ENCODE data around the gene AIFM2.
"Not testable (repeated sequence)": the region's sequence is repeated elsewhere in the genome, so short reads cannot be mapped to it uniquely, and the experiment has no call there.

AIFM2 gene

GRCh38 chr10:70090013-70090412 is 42.6 kb downstream of the AIFM2 start:
- TF ChIP-seq CTCF (IDR thresholded peaks at IDR 0.05; ENCODE audit: low read depth, low read length) = no peak
- H3K4me3 ChIP-seq (replicated peaks in 1 of 2; ENCODE audit: low read depth in 2 of 2, low read length in 2 of 2) = no peak overlapping the region
- no peak for DNase-seq (ENCODE audit: low read depth in 2 of 2)

GRCh38 chr10:70088308-70088698 is 44.3 kb downstream of the AIFM2 start:
- no peak overlapping the region for H3K4me3 ChIP-seq (replicated peaks in 1 of 2; ENCODE audit: low read depth in 2 of 2, low read length in 2 of 2)
- DNase-seq (ENCODE audit: low read depth in 2 of 2) = no peak
- no peak for TF ChIP-seq CTCF (IDR thresholded peaks at IDR 0.05; ENCODE audit: low read depth, low read length)

- TF ChIP-seq CTCF (IDR thresholded peaks at IDR 0.05; ENCODE audit: low read depth, low read length) = no peak
- DNase-seq (ENCODE audit: low read depth in 2 of 2) = peak in 1 of 2 donors; percentile 32
- no peak overlapping the region for H3K4me3 ChIP-seq (replicated peaks in 1 of 2; ENCODE audit: low read depth in 2 of 2, low read length in 2 of 2)
Observed at GRCh38 chr10:70087616-70088307, 44.9 kb downstream of the AIFM2 start.

GRCh38 chr10:70085975-70086613 is 46.5 kb downstream of the AIFM2 start:
- no peak for TF ChIP-seq CTCF (IDR thresholded peaks at IDR 0.05; ENCODE audit: low read depth, low read length)
- DNase-seq (ENCODE audit: low read depth in 2 of 2) = no peak
- no peak overlapping the region for H3K4me3 ChIP-seq (replicated peaks in 1 of 2; ENCODE audit: low read depth in 2 of 2, low read length in 2 of 2)

- TF ChIP-seq CTCF (IDR thresholded peaks at IDR 0.05; ENCODE audit: low read depth, low read length) = no peak
- H3K4me3 ChIP-seq (replicated peaks in 1 of 2; ENCODE audit: low read depth in 2 of 2, low read length in 2 of 2) = no peak overlapping the region
- peak in 1 of 2 donors; percentile 4 for DNase-seq (ENCODE audit: low read depth in 2 of 2)
Observed at GRCh38 chr10:70084189-70084588, 48.4 kb downstream of the AIFM2 start.

- peak in 1 of 2 donors; percentile 7 for DNase-seq (ENCODE audit: low read depth in 2 of 2)
- not testable (repeated sequence) for H3K4me3 ChIP-seq (replicated peaks in 1 of 2; ENCODE audit: low read depth in 2 of 2, low read length in 2 of 2)
Observed at GRCh38 chr10:70080789-70081188, 51.8 kb downstream of the AIFM2 start.

- no peak for DNase-seq (ENCODE audit: low read depth in 2 of 2)
- no peak for TF ChIP-seq CTCF (IDR thresholded peaks at IDR 0.05; ENCODE audit: low read depth, low read length)
- H3K4me3 ChIP-seq (replicated peaks in 1 of 2; ENCODE audit: low read depth in 2 of 2, low read length in 2 of 2) = no peak overlapping the region
Observed at GRCh38 chr10:70078937-70079336, 53.7 kb downstream of the AIFM2 start.
